Mesothelial cell of epicardium (in vitro differentiated cells): ENCODE results near the gene SH3GL3. TPM values are rescaled to one million over a fixed set of nuclear protein-coding genes. Genes with fewer than 3 reads are reported as not detected.
A peak's percentile ranks its signal among the peaks of the same experiment; 100 is the strongest.

Experiments used
- DNase-seq, 2 experiments: peaks; one replicate each; pipeline ENCODE4 v3.0.0; 2021; ENCODE audit warnings: low spot score in 2 of 2; ENCODE audit not compliant: unreplicated experiment in 2 of 2
- H3K27ac Mint-ChIP-seq: 2 replicates; pipeline ENCODE4 v1.8.0; 2021; ENCODE audit warnings: mixed read lengths
- H3K27me3 Mint-ChIP-seq: 2 replicates; pipeline ENCODE4 v1.8.0; 2021; ENCODE audit warnings: low read depth, mixed read lengths
- H3K36me3 Mint-ChIP-seq: 2 replicates; pipeline ENCODE4 v1.8.0; 2021; ENCODE audit warnings: mixed read lengths
- H3K4me1 Mint-ChIP-seq: 2 replicates; pipeline ENCODE4 v1.8.0; 2021; ENCODE audit warnings: mixed read lengths
- H3K4me3 Mint-ChIP-seq: 2 replicates; pipeline ENCODE4 v1.8.0; 2021; ENCODE audit warnings: mild to moderate bottlenecking, moderate library complexity, mixed read lengths
- H3K9me3 Mint-ChIP-seq: 2 replicates; pipeline ENCODE4 v1.8.0; 2021; ENCODE audit warnings: mixed read lengths
- CTCF ChIP-seq: fragments of 200-600 bp; sonication (generic); IDR thresholded peaks from one replicate; pipeline ENCODE4 v1.5.0; 2021; ENCODE audit warnings: antibody characterized with exemption; ENCODE audit not compliant: unreplicated experiment
- total RNA-seq: library from RNA; stranded (reverse); gene quantifications from 3 replicates; pipeline ENCODE4 v1.2.1, GENCODE V29; 2021

SH3GL3 gene
- total RNA-seq, 1 donor from 2014 or later: 6.1 TPM

DNA sequence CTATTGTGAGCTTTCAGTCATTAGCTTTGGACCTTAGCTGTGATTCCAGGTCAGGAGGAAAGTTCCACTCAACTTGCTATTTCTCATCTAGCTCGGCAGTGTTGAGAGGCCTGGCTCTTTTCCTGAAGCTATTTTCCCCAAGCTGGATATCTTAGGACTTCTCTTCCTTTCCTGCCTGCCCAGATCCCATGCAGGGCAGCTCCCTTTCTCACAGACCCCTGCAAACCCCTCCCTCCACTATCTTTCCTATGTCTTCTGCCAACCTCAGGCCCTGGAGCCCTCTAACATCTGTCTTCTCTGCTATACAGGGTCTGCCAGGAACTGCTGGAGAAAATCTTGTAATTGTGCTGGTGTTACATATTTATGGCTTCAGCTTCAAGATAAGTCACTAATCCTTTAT lies 49.6 kb downstream of the SH3GL3 start:
- Mint-ChIP-seq H3K27ac (no peak overlapping the region), H3K4me3 (no peak overlapping the region), H3K9me3 (peaks cover 23% of the 10 kb centered on the region), H3K4me1 (peaks cover 6% of the 10 kb centered on the region), H3K27me3 (no peaks in the 10 kb centered on the region), H3K36me3 (peaks cover 7% of the 10 kb centered on the region)
- DNase-seq: no peak
- TF ChIP-seq CTCF: no peak

- no peak for DNase-seq
- Mint-ChIP-seq H3K4me3 (no peak overlapping the region), H3K9me3 (peaks cover 23% of the 10 kb centered on the region), H3K4me1 (peaks cover 6% of the 10 kb centered on the region), H3K27me3 (no peaks in the 10 kb centered on the region), H3K27ac (peak overlapping the region; percentile 32), H3K36me3 (peaks cover 7% of the 10 kb centered on the region)
- TF ChIP-seq CTCF: no peak
Observed at GRCh38 chr15:83498374-83498773, 51.2 kb downstream of the SH3GL3 start.

DNA sequence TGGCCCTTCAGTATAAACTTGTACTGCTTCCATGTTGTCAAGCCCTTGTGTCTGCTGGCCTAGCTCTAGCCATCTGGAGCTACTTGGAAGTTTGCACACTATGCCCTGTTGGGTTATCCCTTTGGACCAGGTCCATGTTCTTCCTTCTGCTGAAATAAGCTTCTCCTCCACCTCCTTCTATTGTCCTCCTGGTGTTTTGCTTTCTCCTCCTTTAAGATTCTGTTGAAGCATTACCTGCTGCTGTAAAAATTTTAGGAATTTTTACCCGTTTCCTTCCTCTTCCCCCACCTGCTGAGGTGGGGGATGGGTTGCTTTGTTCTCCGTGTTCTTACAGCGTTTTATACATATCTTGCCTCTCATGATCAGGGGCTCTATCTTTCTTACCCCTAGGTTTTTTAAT lies 51.7 kb downstream of the SH3GL3 start:
- DNase-seq: no peak
- Mint-ChIP-seq H3K36me3 (peaks cover 7% of the 10 kb centered on the region), H3K4me1 (peaks cover 6% of the 10 kb centered on the region), H3K4me3 (no peak overlapping the region), H3K27ac (peak overlapping the region; percentile 32), H3K27me3 (no peaks in the 10 kb centered on the region), H3K9me3 (peaks cover 23% of the 10 kb centered on the region)
- TF ChIP-seq CTCF: no peak

DNA sequence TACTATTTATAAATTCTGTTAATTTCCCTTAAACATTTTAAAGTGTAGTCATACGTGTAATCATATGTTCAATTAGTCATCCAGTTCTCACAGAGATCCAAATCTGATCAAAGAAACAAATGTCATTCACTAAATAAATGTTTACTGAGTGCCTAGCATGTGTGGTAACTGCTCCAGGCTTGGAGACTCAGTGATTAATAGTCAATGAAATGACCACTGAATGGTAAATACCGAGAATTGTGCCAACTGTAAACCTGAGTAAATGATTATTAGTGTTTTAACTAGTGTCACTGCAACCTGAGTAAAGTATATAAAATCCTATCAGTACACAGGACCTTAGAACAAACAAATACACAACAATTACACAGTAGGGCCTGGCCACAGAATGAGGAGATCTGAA lies 52.3 kb downstream of the SH3GL3 start:
- no peak for TF ChIP-seq CTCF

DNA sequence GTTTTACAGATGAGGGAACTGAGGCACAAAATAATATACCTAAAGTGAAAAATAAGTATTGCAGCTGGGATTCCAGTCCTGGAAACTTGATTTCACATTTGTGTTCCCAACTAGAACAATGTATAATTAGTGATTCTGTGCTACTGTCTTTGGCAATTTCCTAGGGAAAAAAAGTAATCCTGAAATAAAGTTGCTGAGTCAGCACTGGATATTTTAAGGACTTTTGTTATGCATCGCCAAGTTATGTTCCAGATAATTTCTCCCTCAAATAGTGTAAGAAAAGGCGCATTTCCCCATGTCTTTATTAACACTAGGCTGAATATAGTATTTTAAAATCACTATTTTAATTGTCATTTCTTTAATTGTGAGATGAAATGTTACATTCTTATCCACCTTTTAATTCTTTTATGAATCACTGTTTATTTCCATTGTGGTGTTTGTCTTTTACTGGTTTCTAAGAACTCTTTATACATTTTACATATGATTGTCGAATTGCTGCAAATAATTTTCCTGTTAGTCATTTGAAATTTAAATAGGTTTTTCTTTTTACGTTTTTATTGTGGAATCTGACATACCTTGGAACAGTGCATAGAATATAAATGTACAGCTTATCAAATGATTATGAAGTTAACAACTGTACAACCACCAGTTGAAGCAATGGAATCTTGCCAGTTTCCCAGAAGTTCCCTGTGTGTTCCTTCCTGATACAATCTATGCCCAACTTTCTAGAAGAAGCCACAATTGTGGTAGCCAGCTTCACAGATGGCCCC lies 56.6 kb downstream of the SH3GL3 start:
- H3K27ac Mint-ChIP-seq: no peak overlapping the region
- H3K36me3 Mint-ChIP-seq: peaks cover 3% of the 10 kb centered on the region
- H3K9me3 Mint-ChIP-seq: peaks cover 2% of the 10 kb centered on the region
- no peak overlapping the region for H3K4me3 Mint-ChIP-seq
- DNase-seq: no peak
- peaks cover 2% of the 10 kb centered on the region for H3K4me1 Mint-ChIP-seq
- H3K27me3 Mint-ChIP-seq: no peaks in the 10 kb centered on the region
- no peak for TF ChIP-seq CTCF

More for the DNA sequence above, 52.3 kb downstream of the SH3GL3 start:
- peaks cover 6% of the 10 kb centered on the region for H3K4me1 Mint-ChIP-seq
- DNase-seq: no peak
- H3K4me3 Mint-ChIP-seq: no peak overlapping the region
- no peak overlapping the region for H3K27ac Mint-ChIP-seq
- peaks cover 23% of the 10 kb centered on the region for H3K9me3 Mint-ChIP-seq
- H3K27me3 Mint-ChIP-seq: no peaks in the 10 kb centered on the region
- peaks cover 7% of the 10 kb centered on the region for H3K36me3 Mint-ChIP-seq
